Right lung (tissue), 10 donors: ENCODE measurements around the gene SERPINA6. TPM values are rescaled to one million over a fixed set of nuclear protein-coding genes. Genes with fewer than 3 reads are reported as not detected.
"Not testable (repeated sequence)": the region's sequence is repeated elsewhere in the genome, so short reads cannot be mapped to it uniquely, and the experiment has no call there.

ENCODE experiments used
- DNase-seq, 2 donors: peaks; one replicate each; pipeline ENCODE4 v3.0.0-alpha.2; 2013
- long read RNA-seq, 8 donors: transcript quantifications; one replicate each; lab custom pipeline, GENCODE V29; 2026
- polyA plus RNA-seq, 5 donors: library from polyadenylated mRNA; unstranded; fragments of 120-200 nt; gene quantifications; one replicate each; pipeline versions ENCODE4 v1.2.1 to v1.2.3, GENCODE V29; 2013; ENCODE audit warnings: inconsistent platforms in 1 of 5, low replicate concordance in 1 of 5; ENCODE audit not compliant: insufficient read length in 5 of 5, insufficient read depth in 1 of 5

SERPINA6 gene, protein sequence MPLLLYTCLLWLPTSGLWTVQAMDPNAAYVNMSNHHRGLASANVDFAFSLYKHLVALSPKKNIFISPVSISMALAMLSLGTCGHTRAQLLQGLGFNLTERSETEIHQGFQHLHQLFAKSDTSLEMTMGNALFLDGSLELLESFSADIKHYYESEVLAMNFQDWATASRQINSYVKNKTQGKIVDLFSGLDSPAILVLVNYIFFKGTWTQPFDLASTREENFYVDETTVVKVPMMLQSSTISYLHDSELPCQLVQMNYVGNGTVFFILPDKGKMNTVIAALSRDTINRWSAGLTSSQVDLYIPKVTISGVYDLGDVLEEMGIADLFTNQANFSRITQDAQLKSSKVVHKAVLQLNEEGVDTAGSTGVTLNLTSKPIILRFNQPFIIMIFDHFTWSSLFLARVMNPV
- polyA plus RNA-seq, result 1 to 10 TPM in 1 of 5 donors, under 1 TPM in 1, not detected in 3; 0.06 to 1.4 TPM
- long read RNA-seq, donor 1, result 0 reads
- long read RNA-seq, donor 2, result 0 reads
- long read RNA-seq, donor 3, result 0 reads
- long read RNA-seq, donor 4, result 0 reads
- long read RNA-seq, donor 5, result 0 reads
- long read RNA-seq, donor 6, result 0 reads
- long read RNA-seq, donor 7, result 0 reads
- long read RNA-seq, donor 8, result 0 reads

DNA sequence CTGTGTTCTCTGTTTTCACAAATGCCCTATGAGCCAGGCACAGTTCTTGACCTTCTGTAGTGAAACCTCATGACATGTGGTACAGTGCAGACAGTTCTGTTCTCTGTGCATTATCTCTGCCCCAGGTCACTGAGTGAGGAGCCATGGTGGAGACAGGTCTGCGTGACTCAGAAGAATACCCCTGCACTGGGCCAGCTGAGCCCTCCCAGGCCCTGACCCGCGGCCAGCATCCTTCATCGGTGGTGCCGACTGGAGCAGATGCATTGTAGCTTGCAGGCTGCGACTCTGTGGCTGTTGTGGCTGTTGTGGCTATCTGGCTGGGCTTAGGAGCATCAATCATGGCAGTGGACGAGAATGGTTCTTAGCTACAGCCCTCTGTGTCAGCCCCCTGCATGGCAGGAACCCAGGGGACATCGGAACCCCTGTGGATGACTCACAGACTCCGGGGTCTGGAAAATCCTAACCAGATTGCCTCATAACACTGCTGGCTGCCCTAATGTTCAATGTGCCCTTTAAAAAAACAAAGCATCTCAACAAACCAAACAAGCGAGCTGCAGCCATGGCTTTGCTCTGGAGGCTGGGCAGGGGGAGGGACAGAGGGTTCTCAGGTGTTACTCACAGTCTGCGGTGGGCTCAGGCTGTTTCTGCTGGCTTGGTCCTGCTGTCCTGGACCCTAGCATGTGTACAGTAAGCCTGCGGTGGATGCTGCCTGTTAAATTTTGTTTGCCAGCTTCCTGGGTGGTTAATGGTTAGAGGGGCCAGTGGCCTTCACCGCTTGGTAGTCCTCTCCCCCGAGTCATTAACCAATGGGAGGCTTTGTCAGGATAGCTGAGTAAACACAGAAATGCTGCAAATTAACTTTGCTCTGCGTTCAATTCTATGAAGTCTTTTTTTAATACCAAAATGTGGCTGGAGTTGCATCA, at the start of gene SERPINA6:
TSS of gene SERPINA6 (minus strand) at position 689 of the 923 bp plus-strand sequence. CDS start 8,688 bp downstream, outside the sequence.
- DNase-seq, result no peak

DNA sequence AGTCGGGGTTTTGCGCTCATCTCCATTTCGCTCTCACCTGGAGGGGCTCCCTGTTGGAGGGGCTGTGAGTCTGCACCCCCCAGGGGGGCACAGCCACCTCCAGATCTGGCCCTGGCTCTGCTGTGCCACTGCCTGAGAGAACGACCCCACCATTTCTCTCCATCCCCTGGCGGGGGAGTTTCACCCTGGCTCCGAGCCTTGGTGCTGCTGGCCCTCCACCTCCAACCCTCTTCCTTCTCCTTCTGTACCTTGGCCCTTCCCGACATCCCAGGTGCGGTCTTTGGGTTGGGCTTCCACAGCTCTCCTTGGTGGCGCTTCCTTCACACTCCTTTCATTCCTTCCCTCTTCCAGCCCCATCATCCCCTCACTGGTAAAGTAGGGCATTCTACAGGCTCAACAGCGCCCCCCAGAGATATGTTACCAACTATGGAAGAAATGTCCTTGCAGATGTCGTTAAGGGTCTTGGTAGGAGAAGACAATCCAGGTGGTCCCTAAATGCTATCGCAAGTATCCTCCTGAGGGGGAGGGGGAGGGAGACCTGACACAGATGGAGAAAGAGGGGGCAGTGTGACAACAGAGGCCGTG, 49.0 kb upstream of the SERPINA6 start:
- no peak for DNase-seq

- no peak for DNase-seq
These were observed 47.4 kb upstream of the SERPINA6 start for GRCh38 chr14:94370524-94370910.

DNA sequence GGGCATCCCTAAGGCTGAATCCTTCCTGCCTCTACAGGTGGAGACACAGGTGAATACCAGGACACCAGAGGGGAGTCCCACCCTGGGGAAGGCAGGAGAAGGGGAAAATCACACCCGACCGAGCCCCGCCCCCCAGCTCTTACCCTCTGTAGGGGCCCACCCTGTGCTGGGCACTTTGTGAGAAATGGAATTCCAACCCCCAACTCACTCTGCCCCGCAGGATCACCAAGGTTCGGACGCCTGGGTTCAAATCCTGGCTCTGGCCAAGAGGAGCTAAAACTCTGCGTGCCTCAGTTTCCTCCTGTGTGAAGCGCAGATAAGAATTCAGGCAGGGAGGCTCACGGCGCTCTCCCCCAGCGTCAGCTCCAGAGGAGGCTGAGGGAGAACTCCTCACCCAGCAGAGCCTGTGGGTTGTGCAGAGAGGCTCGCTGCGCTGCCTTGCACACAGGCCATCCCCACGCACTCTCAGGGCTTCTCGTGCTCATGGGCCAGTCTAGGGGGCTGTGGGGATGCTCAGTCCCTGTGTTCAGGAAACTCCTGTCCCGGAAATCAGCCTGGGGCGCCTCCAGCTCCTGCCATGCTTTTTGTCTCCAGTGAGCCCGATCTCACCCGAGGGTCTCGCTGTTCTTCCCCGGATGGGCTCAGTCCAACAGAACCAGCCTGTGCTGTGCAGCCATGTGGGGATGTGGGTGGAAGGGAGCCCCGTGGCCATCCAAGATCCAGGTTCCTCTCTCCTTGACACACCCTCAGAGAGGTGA, 46.8 kb upstream of the SERPINA6 start:
- not testable (repeated sequence) for DNase-seq

DNA sequence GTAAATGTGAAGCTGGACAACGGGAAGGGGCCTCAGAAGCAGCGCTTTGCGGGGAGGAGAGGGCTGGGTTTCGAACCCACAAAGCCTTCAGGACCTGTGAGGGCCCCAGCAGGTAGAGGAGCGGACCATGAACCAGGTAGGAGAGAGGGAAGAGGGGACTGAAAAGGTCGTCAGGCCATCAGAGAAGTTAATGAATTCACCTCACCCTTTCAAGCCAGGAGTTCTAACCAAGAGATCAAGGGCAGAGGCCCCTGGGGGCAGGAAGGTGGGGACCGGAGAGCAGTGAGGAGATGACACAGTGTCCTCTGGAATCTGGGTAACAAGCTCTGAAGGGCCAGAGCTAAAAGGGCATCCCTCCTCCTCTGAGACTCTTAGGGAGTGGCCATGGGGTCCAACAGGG, 45.8 kb upstream of the SERPINA6 start:
- no peak for DNase-seq

- DNase-seq, result no peak
These were observed 45.1 kb upstream of the SERPINA6 start for GRCh38 chr14:94368243-94368590.

GRCh38 chr14:94367347-94368242, 44.5 kb upstream of the SERPINA6 start:
- no peak for DNase-seq

DNA sequence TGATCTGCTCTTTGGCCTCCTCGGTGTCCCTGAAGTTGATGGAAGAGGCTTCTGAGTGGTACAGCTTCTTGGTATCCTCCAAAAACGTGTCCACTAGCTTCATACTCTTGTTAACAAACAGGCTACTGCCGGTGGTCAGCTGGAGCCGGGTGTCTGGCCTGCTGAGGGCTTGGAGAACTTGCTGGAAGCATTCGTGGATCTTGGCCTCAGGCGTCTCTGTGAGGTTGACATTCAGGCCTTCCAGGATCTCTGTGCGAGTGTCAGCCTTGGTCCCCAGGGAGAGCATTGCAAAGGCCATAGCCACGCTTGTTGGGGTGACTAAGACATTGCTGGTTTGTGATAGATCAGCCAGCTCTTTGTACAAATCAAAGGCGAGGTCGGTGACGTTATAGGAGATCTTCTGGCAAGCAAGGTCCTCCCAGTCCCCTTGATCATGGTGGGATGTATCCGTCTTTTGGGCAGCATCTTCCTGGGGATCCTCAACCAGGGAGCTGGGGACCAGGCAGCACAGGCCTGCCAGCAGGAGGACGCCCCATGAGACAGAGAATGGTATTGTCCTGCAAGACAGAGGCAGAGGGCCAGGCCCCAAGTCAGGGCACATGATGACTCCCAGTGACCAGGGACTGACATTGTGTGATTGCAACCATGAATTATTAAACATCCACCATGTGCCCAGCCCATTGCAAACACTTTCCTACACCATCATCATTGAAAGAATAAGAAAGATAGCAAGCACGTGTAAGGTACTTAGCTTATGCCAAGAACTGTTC, 43.2 kb upstream of the SERPINA6 start, which contains the start of gene SERPINA2:
TSS of gene SERPINA2 (minus strand) at position 553 of the 770 bp plus-strand sequence.
- no peak for DNase-seq

DNA sequence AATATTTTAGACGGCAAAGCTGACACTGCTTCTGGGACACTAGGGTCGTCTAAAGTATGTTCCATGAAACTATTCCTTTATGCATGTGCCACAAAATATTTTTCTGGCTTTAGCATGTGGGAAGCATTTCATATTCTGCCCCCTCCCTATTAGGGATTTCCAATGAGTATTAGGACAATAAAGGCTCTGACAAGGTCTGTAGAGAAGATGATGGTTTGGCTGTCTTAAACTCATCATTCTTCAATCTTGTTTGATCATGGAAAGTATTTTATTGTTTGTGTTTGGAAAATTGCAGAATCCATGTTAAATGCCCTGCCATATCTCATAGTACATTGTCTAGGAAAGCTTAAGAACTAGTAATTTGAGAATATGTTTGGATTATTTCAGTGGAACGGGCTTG, 42.5 kb upstream of the SERPINA6 start:
- DNase-seq, result no peak

DNA sequence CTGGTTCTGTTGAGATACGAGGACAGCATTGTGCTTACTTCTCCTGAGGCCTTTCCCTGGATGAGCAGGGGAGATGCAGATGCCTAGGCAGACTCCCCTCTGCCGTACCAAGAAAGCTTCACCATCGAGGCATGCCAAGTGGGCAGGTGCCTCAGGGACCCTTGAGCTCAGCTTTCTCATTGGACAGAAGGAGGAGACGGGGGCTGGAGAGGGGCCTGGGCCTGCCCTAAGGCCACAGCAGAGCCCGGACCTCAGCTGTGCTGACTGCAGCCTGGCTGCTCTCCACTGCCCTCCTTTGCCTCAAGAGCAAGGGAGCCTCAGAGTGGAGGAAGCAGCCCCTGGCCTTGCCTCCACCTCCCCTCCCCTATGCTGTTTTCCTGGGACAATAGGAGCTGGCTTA, 41.8 kb upstream of the SERPINA6 start:
- no peak for DNase-seq

GRCh38 chr14:94364037-94364436, 40.9 kb upstream of the SERPINA6 start:
- no peak for DNase-seq

GRCh38 chr14:94363151-94363624, 40.1 kb upstream of the SERPINA6 start:
- DNase-seq, result no peak

DNA sequence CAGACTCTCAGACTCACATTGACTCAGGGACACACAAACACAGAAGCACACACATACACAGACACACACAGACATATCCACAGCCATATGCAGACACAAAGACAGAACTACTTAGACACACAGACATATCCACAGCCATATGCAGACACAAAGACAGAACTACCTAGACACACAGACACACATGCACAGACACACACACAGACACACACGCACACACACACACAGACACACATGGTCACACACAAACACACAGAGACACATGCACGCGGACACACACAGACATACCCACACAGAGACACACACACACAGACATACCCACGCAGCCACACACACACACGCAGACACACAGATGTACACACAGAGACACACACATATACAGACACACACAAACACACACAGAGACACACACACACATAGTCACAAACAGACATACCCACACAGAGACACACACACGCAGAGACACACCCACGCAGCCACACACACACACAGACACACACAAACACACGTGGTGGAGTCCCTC, 39.5 kb upstream of the SERPINA6 start:
- no peak for DNase-seq

- DNase-seq, result no peak
These were observed 38.5 kb upstream of the SERPINA6 start for GRCh38 chr14:94361682-94362081.

DNA sequence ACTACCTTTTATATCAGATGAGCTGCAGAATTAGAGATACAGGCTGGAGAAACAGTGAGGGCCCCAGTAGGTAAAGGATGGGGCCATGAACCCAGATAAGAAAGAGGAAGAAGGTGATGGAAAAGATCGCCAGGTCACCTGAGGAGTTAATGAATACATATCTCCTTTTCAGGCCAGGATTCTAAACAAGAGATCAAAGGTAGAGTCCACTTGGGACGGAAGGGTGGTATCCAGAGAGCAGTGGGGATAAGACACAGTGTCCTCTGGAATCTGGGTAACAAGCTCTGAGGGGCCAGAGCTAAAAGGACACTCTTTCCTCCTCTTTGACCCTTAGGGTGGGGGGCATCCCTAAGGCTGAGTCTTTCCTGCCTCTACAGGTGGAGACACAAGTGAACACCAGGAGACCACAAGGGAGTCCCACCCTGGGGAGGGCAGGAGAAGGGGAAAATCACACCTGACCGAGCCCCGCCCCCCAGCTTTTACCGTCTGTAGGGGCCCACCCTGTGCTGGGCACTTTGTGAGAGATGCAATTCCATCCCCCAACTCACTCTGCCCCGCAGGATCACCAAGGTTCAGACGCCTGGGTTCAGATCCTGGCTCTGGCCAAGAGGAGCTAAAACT, 37.9 kb upstream of the SERPINA6 start:
- DNase-seq, result no peak

- no peak for DNase-seq
These were observed 34.0 kb upstream of the SERPINA6 start for GRCh38 chr14:94357166-94357565.

DNA sequence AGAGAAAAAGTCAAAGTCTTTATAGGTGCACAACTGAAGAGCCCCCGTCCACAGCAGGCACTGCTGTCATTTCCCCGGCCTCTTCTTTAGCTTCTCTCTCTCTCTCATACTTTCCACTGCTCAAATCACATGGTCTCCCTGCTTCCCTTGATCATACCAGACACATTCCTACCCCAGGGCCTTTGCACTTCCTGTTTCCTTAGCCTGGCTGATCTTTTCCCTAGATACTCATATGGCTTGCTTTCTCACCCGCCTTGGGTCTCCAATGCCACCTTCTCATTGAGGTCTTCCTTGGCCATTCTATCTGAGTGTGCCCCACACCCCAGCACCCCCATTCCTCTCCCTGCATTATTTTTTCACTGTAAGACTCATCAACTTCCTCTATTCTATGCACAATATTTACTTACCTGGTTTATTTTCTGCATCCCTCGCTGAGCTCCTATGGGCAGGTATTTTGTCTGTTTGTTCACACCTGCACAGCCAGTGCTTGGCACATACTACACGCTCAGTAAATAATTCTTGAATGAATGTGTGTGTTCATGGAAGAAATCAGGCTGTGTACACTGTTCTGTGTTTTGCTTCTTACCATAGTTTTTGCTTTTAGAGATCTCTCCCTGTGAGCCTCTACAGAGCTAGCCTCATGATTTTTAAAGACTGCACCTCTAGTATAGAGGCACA, 33.4 kb upstream of the SERPINA6 start:
- no peak for DNase-seq
